GM23338 (cell line): ENCODE measurements around the gene CDKAL1. TPM values are rescaled to one million over a fixed set of nuclear protein-coding genes. Genes with fewer than 3 reads are reported as not detected.

Experiments used
- ATAC-seq: fragments of 200-7000 bp; cut with Tn5 transposase; 3 replicates; pipeline ENCODE4 v1.9.1; 2020
- DNase-seq: peaks from one replicate; pipeline ENCODE4 v3.0.0-alpha.2; 2015; ENCODE audit warnings: low spot score
- H2AFZ ChIP-seq: fragments of 200-600 bp; sonication (generic); 2 replicates; pipeline ENCODE4 v1.8.0; 2016; ENCODE audit warnings: antibody characterized with exemption, mild to moderate bottlenecking, moderate library complexity
- H3F3A ChIP-seq: fragments of 200-600 bp; sonication (generic); replicated peaks from 2 replicates; pipeline ENCODE4 v1.8.0; 2017; ENCODE audit warnings: antibody characterized with exemption, mixed run types, low read depth
- H3K27ac ChIP-seq: fragments of 200-600 bp; sonication (generic); 2 replicates; pipeline ENCODE4 v1.6.1; 2016; ENCODE audit warnings: low read depth
- H3K27me3 ChIP-seq: fragments of 200-600 bp; sonication (generic); 2 replicates; pipeline ENCODE4 v1.8.0; 2016; ENCODE audit warnings: mild to moderate bottlenecking, mixed run types, moderate library complexity; ENCODE audit not compliant: insufficient read depth
- H3K36me3 ChIP-seq: fragments of 200-600 bp; sonication (generic); 2 replicates; pipeline ENCODE4 v1.8.0; 2016; ENCODE audit warnings: mild to moderate bottlenecking; ENCODE audit not compliant: insufficient read depth
- H3K4me1 ChIP-seq: fragments of 200-600 bp; sonication (generic); 2 replicates; pipeline ENCODE4 v1.8.0; 2016; ENCODE audit warnings: mild to moderate bottlenecking, moderate library complexity; ENCODE audit not compliant: insufficient read depth
- H3K4me2 ChIP-seq: fragments of 200-600 bp; sonication (generic); 2 replicates; pipeline ENCODE4 v1.7.1; 2017; ENCODE audit warnings: mixed run types
- H3K4me3 ChIP-seq: fragments of 200-600 bp; sonication (generic); 2 replicates; pipeline ENCODE4 v1.6.1; 2016; ENCODE audit warnings: mixed run types
- H3K79me2 ChIP-seq: fragments of 200-600 bp; sonication (generic); replicated peaks from 2 replicates; pipeline ENCODE4 v1.8.0; 2017; ENCODE audit warnings: mild to moderate bottlenecking; ENCODE audit not compliant: insufficient read depth
- H3K9me2 ChIP-seq: fragments of 200-600 bp; sonication (generic); 2 replicates; pipeline ENCODE4 v1.8.0; 2017; ENCODE audit not compliant: insufficient read depth
- H4K20me1 ChIP-seq: fragments of 200-600 bp; sonication (generic); replicated peaks from 2 replicates; pipeline ENCODE4 v1.8.0; 2017; ENCODE audit warnings: mild to moderate bottlenecking; ENCODE audit not compliant: insufficient read depth
- H3K27ac Mint-ChIP-seq: 2 replicates; pipeline ENCODE4 v1.8.0; 2020; ENCODE audit warnings: inconsistent platforms, mild to moderate bottlenecking, moderate library complexity, mixed read lengths
- H3K27me3 Mint-ChIP-seq: 3 replicates; pipeline ENCODE4 v1.8.0; 2022; ENCODE audit warnings: low read depth, mild to moderate bottlenecking, moderate library complexity, mixed read lengths, inconsistent platforms; ENCODE audit not compliant: insufficient read depth, poor library complexity
- H3K36me3 Mint-ChIP-seq: 3 replicates; pipeline ENCODE4 v1.8.0; 2021; ENCODE audit warnings: low read depth, mild to moderate bottlenecking, inconsistent platforms, moderate library complexity, mixed read lengths
- H3K4me1 Mint-ChIP-seq: 3 replicates; pipeline ENCODE4 v1.8.0; 2020; ENCODE audit warnings: mild to moderate bottlenecking, inconsistent platforms, mixed read lengths
- H3K4me3 Mint-ChIP-seq: 3 replicates; pipeline ENCODE4 v1.8.0; 2021; ENCODE audit warnings: moderate library complexity, mild to moderate bottlenecking, inconsistent platforms, mixed read lengths
- H3K9me3 Mint-ChIP-seq: 3 replicates; pipeline ENCODE4 v1.8.0; 2020; ENCODE audit warnings: moderate library complexity, mild to moderate bottlenecking, inconsistent platforms, mixed read lengths
- CREB1 ChIP-seq: fragments of 250-450 bp; sonication (Bioruptor Pico); IDR thresholded peaks from 2 replicates; pipeline ENCODE4 v1.5.0; 2020; ENCODE audit warnings: low read depth, mild to moderate bottlenecking, moderate library complexity
- CTCF ChIP-seq, 2 experiments: fragments of 200-600 bp in 1 of 2; sonication (generic) in 1 of 2; conservative IDR thresholded peaks; 2 replicates each; pipeline versions ENCODE4 v1.5.1 to v1.6.1; 2016 to 2017; ENCODE audit warnings: antibody characterized with exemption in 2 of 2, low read depth in 2 of 2, mild to moderate bottlenecking in 2 of 2, moderate library complexity in 1 of 2
- EZH2 ChIP-seq: fragments of 200-600 bp; sonication (generic); IDR thresholded peaks from one replicate; pipeline ENCODE4 v1.8.0; 2017; ENCODE audit warnings: antibody characterized with exemption, mild to moderate bottlenecking, low read depth; ENCODE audit not compliant: unreplicated experiment
- EZH2phosphoT487 ChIP-seq: fragments of 200-600 bp; sonication (generic); IDR thresholded peaks from one replicate; pipeline ENCODE4 v1.8.1; 2018; ENCODE audit warnings: antibody characterized with exemption; ENCODE audit not compliant: unreplicated experiment
- REST ChIP-seq: IDR thresholded peaks from one replicate; pipeline ENCODE4 v1.6.1; 2018; ENCODE audit warnings: antibody characterized with exemption; ENCODE audit not compliant: unreplicated experiment
- STAT1 ChIP-seq: IDR thresholded peaks from one replicate; pipeline ENCODE4 v1.6.1; 2016; ENCODE audit warnings: antibody characterized with exemption; ENCODE audit not compliant: unreplicated experiment
- ZNF114 ChIP-seq: fragments of 250-450 bp; sonication (Bioruptor Pico); IDR thresholded peaks from 2 replicates; pipeline ENCODE4 v1.5.0; 2020; ENCODE audit warnings: mild to moderate bottlenecking, moderate library complexity
- ZNF331 ChIP-seq: fragments of 250-450 bp; sonication (Bioruptor Pico); IDR thresholded peaks from 2 replicates; pipeline ENCODE4 v1.5.0; 2020; ENCODE audit warnings: low read depth, mild to moderate bottlenecking, moderate library complexity
- ZNF462 ChIP-seq: fragments of 250-450 bp; sonication (Bioruptor Pico); IDR thresholded peaks from 2 replicates; pipeline ENCODE4 v1.5.0; 2020; ENCODE audit warnings: mild to moderate bottlenecking, moderate library complexity
- polyA plus RNA-seq: library from polyadenylated mRNA; unstranded; fragments of >200 nt; fragmentation: Nextera tagmentation; extraction: Ambion mirVana; gene quantifications from 2 replicates; pipeline ENCODE4 v1.2.1, GENCODE V29; 2016
- total RNA-seq: library from RNA; depleted of rRNA; stranded (reverse); fragments of >200 nt; shearing (Covaris generic); gene quantifications from 2 replicates; pipeline ENCODE4 v1.2.3, GENCODE V29; 2014

The CDKAL1 gene
- total and polyA plus RNA-seq, 2 experiments from 2014 or later = 17.8 to 35.0 TPM

- H2AFZ ChIP-seq = no peak overlapping the region
- no peaks in the 10 kb centered on the region for H3F3A ChIP-seq
- Mint-ChIP-seq H3K4me1 (peaks cover 4% of the 10 kb centered on the region; the same call in 1 of the 3 replicates), H3K9me3 (no peaks in the 10 kb centered on the region; the same call in 2 of the 3 replicates), H3K27ac (no peak overlapping the region), H3K27me3 (peaks cover 4% of the 10 kb centered on the region), H3K4me3 (no peak overlapping the region), H3K36me3 (peaks cover 2% of the 10 kb centered on the region; the same call in 2 of the 3 replicates)
- no peaks in the 10 kb centered on the region for H4K20me1 ChIP-seq
- H3K4me1 ChIP-seq = no peaks in the 10 kb centered on the region
- no peaks in the 10 kb centered on the region for H3K79me2 ChIP-seq
- DNase-seq (no peak), ATAC-seq (no peak)
- H3K27ac ChIP-seq = no peak overlapping the region
- peaks cover 3% of the 10 kb centered on the region; the same call in 1 of the 2 replicates for H3K9me2 ChIP-seq
- no peak overlapping the region for H3K4me3 ChIP-seq
- H3K4me2 ChIP-seq = no peak overlapping the region
- no peak for TF ChIP-seq EZH2
- TF ChIP-seq ZNF462 (CRISPR knock-in tag) = no peak
- no peak for TF ChIP-seq REST
- no peak for TF ChIP-seq EZH2phosphoT487
- TF ChIP-seq CREB1 (CRISPR knock-in tag) = no peak
- no peak for TF ChIP-seq ZNF114 (CRISPR knock-in tag)
- TF ChIP-seq STAT1 = no peak
- TF ChIP-seq ZNF331 (CRISPR knock-in tag) = no peak
- no peak for TF ChIP-seq CTCF (conservative IDR thresholded peaks at IDR 0.05; ENCODE audit: low read depth in 2 of 2)
- no peaks in the 10 kb centered on the region for H3K27me3 ChIP-seq
- H3K36me3 ChIP-seq = no peaks in the 10 kb centered on the region
These were observed 500.1 kb downstream of the CDKAL1 start for GRCh38 chr6:21034345-21034744.
